GM12878 (cell line): Measurements from ENCODE around the gene SPINK8. TPM values are rescaled to one million over a fixed set of nuclear protein-coding genes. Genes with fewer than 3 reads are reported as not detected.

ENCODE experiments used
- ATAC-seq: fragments of 200-7000 bp; cut with Tn5 transposase; 3 replicates; pipeline ENCODE4 v1.9.1; 2020; ENCODE audit warnings: mild to moderate bottlenecking, moderate library complexity
- BruUV-seq: library from RNA; stranded (reverse); fragments of 400-500 nt; replicated peaks from 2 replicates; lab custom pipeline; 2021; lab: Mats Ljungman, UMichigan
- CTCF ChIA-PET: fragments of 300-600 bp; sonication (Branson Sonifier 250); formaldehyde crosslinking; extraction: SDS; loops from one replicate; lab custom pipeline; 2021; ENCODE audit warnings: inconsistent platforms; lab: Yijun Ruan, JAX
- POLR2A ChIA-PET: fragments of 350-600 bp; formaldehyde crosslinking; extraction: SDS; loops from one replicate; lab custom pipeline; 2021; ENCODE audit warnings: inconsistent platforms; lab: Charles Lee
- RAD21 ChIA-PET: fragments of 300-600 bp; sonication (Branson Sonifier 250); formaldehyde crosslinking; loops from one replicate; lab custom pipeline; 2023; ENCODE audit warnings: antibody characterized with exemption; ENCODE audit not compliant: unreplicated experiment; lab: Charles Lee
- SMC1A ChIA-PET: fragments of 300-600 bp; sonication (Branson Sonifier 250); formaldehyde crosslinking; loops from one replicate; lab custom pipeline; 2023; ENCODE audit not compliant: unreplicated experiment, uncharacterized antibody; lab: Charles Lee
- DNase-seq: peaks from one replicate; pipeline ENCODE4 v3.0.0-alpha.2; 2011; ENCODE audit warnings: low read depth, low spot score
- FAIRE-seq: peaks from 3 replicates; lab custom pipeline; 2011; peaks lifted over from hg19 to GRCh38; lab: Jason Lieb, UNC
- H2AFZ ChIP-seq: 2 replicates; pipeline ENCODE4 v1.6.0; 2011; ENCODE audit warnings: low read depth, low read length, control low read depth; ENCODE audit not compliant: control insufficient read depth
- H3K27ac ChIP-seq: 2 replicates; pipeline ENCODE4 v1.5.1; 2011; ENCODE audit warnings: control low read depth; ENCODE audit not compliant: control insufficient read depth, insufficient read depth
- H3K27me3 ChIP-seq, 2 experiments: replicated peaks in 1 of 2; 2 replicates each; pipeline versions ENCODE4 v1.6.0 to v1.6.1; 2011; ENCODE audit warnings: low read length in 1 of 2; ENCODE audit not compliant: control insufficient read depth in 2 of 2, insufficient read depth in 2 of 2
- H3K36me3 ChIP-seq, 2 experiments: 2 replicates each; pipeline ENCODE4 v1.5.1; 2011; ENCODE audit warnings: low read length in 1 of 2; ENCODE audit not compliant: control insufficient read depth in 2 of 2, insufficient read depth in 2 of 2
- H3K4me1 ChIP-seq: 2 replicates; pipeline ENCODE4 v1.6.1; 2011; ENCODE audit warnings: mild to moderate bottlenecking, low read length, moderate library complexity, mixed read lengths; ENCODE audit not compliant: control insufficient read depth, insufficient read depth
- H3K4me2 ChIP-seq: 2 replicates; pipeline ENCODE4 v1.6.0; 2011; ENCODE audit warnings: control low read depth; ENCODE audit not compliant: control insufficient read depth, insufficient read depth
- H3K4me3 ChIP-seq: fragments of 200-600 bp; sonication (generic); 2 replicates; pipeline ENCODE4 v1.5.1; 2016
- H3K79me2 ChIP-seq: 2 replicates; pipeline ENCODE4 v1.6.0; 2011; ENCODE audit warnings: low read length; ENCODE audit not compliant: control insufficient read depth, insufficient read depth
- H3K9ac ChIP-seq: 2 replicates; pipeline ENCODE4 v1.8.0; 2011; ENCODE audit warnings: low read length, control low read depth, mixed read lengths; ENCODE audit not compliant: control insufficient read depth, insufficient read depth
- H3K9me3 ChIP-seq: replicated peaks from 3 replicates; pipeline ENCODE4 v1.5.1; 2011; ENCODE audit warnings: mild to moderate bottlenecking, low read length; ENCODE audit not compliant: control insufficient read depth, insufficient read depth
- H4K20me1 ChIP-seq: 2 replicates; pipeline ENCODE4 v1.6.0; 2011; ENCODE audit not compliant: control insufficient read depth, insufficient read depth
- BACH1 ChIP-seq: fragments of 450-650 bp; IDR thresholded peaks from 2 replicates; pipeline ENCODE4 v1.6.1; 2017; ENCODE audit warnings: mild to moderate bottlenecking, borderline replicate concordance
- DPF2 ChIP-seq: fragments of 450-650 bp; IDR thresholded peaks from 2 replicates; pipeline ENCODE4 v1.6.1; 2017; ENCODE audit warnings: mild to moderate bottlenecking
- ESRRA ChIP-seq: IDR thresholded peaks from 2 replicates; pipeline ENCODE4 v1.6.1; 2012; ENCODE audit warnings: mild to moderate bottlenecking, low read length, improper control_type of control experiment
- NRF1 ChIP-seq: conservative IDR thresholded peaks from 2 replicates; pipeline ENCODE4 v1.6.1; 2011; ENCODE audit warnings: mild to moderate bottlenecking, low read depth, low read length, improper control_type of control experiment
- PML ChIP-seq: IDR thresholded peaks from 2 replicates; pipeline ENCODE4 v1.6.1; 2012; ENCODE audit warnings: low read length, inconsistent platforms
- POU2F2 ChIP-seq: IDR thresholded peaks from 3 replicates; pipeline ENCODE4 v1.6.1; 2011; ENCODE audit warnings: low read depth, mild to moderate bottlenecking, low read length, borderline replicate concordance
- RUNX3 ChIP-seq: IDR thresholded peaks from 2 replicates; pipeline ENCODE4 v1.6.1; 2012; ENCODE audit warnings: low read length, inconsistent platforms
- TCF12 ChIP-seq: IDR thresholded peaks from 2 replicates; pipeline ENCODE4 v1.6.1; 2011; ENCODE audit warnings: low read depth, mild to moderate bottlenecking, low read length
- ZBED1 ChIP-seq: IDR thresholded peaks from 2 replicates; pipeline ENCODE4 v1.6.1; 2016; ENCODE audit warnings: borderline replicate concordance
- WGBS: methylation state at CpG from one replicate; pipeline ENCODE4 v1.1.6; 2016; ENCODE audit warnings: low lambda C conversion rate; ENCODE audit not compliant: insufficient replicate concordance, insufficient coverage; ENCODE audit errors: missing lambda C conversion rate; 5-methylcytosine and 5-hydroxymethylcytosine counted together
- in situ Hi-C: fragments of 300-500 bp; cut with MboI; formaldehyde crosslinking; loops from 9 replicates; pipeline ENCODE4 v1.14.3; 2018; ENCODE audit warnings: mixed read lengths
- intact Hi-C: fragments of 100-400 bp; cut with micrococcal nuclease; formaldehyde crosslinking; loops from one replicate; pipeline ENCODE4 v1.14.2; 2022; ENCODE audit not compliant: unreplicated experiment
- polyA plus RNA-seq, 11 experiments: library from polyadenylated mRNA; depleted of rRNA in 4 of 11; unstranded in 6 of 11; stranded (reverse) in 5 of 11; fragments of >200 nt; fragmentation: Nextera tagmentation in 4 of 11; fragmentation: Illumina TruSeq in 1 of 11; extraction: Ambion mirVana in 4 of 11; extraction: Trizol in 1 of 11; gene quantifications; 1 replicate in 1 of 11; 2 replicates in 10 of 11; pipeline versions ENCODE4 v1.2.1 to v1.2.3, GENCODE V29; 2011 to 2016; ENCODE audit warnings: inconsistent platforms in 2 of 11, missing spikeins in 2 of 11, low read depth in 1 of 11
- total RNA-seq, 4 experiments: library from RNA; depleted of rRNA in 3 of 4; stranded (reverse); fragments of >200 nt in 3 of 4; fragmentation: Illumina TruSeq in 1 of 4; extraction: Trizol in 1 of 4; gene quantifications; 2 replicates each; pipeline versions ENCODE4 v1.2.1 to v1.2.3, GENCODE V29; 2013 to 2021
- TF ChIP-seq, protein P1 (sequence below): fragments of 150-350 bp; IDR thresholded peaks from 2 replicates; pipeline ENCODE4 v1.6.1; 2016; ENCODE audit warnings: low read depth, low read length
- TF ChIP-seq, protein P2 (sequence below): fragments of 450-650 bp; IDR thresholded peaks from 2 replicates; pipeline ENCODE4 v1.6.1; 2016; ENCODE audit warnings: mild to moderate bottlenecking
- TF ChIP-seq, protein P3 (sequence below): IDR thresholded peaks from 2 replicates; pipeline ENCODE4 v1.6.1; 2011; ENCODE audit warnings: borderline replicate concordance, low read depth, mild to moderate bottlenecking, moderate library complexity, low read length; ENCODE audit not compliant: insufficient read depth, poor library complexity, severe bottlenecking

The SPINK8 gene
- total and polyA plus RNA-seq, 10 of the 15 experiments (the other 5 are each of a cell fraction or from before 2014, with no cell fraction given) = not detected

DNA sequence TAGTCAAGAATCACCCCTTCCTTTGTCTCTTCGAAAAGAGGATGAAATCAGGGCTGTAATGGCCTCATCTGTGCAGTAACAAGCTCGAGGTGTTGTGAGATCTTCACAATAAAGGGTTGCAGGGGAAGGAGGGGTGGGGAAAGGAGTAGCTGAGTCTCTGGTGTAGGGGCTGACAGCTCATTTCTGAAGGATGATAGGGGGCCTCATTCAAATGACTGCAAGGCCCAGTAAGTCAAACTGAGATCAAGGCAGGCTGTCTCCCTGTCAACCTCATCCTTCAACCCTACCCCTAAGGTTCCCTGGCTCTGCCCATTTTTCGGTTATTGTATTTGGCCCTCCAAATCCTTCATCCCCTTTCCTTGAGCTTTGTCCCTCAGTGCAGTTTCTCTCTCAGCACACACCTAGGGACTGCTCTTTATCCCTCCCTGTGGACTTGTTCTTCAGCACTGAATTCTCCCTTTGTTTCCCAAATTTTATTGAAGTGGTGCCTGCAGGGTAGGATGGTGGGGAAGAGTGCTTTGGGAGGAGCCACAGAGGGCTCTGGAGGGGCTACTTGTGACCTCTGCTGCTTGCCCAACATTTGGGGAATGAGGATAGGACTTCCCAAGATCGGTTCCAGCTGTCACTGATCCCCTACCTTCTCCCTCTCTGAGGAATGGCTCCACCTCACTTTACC lies 54.4 kb downstream of the SPINK8 start (continued):
- TF ChIP-seq, protein P1, sequence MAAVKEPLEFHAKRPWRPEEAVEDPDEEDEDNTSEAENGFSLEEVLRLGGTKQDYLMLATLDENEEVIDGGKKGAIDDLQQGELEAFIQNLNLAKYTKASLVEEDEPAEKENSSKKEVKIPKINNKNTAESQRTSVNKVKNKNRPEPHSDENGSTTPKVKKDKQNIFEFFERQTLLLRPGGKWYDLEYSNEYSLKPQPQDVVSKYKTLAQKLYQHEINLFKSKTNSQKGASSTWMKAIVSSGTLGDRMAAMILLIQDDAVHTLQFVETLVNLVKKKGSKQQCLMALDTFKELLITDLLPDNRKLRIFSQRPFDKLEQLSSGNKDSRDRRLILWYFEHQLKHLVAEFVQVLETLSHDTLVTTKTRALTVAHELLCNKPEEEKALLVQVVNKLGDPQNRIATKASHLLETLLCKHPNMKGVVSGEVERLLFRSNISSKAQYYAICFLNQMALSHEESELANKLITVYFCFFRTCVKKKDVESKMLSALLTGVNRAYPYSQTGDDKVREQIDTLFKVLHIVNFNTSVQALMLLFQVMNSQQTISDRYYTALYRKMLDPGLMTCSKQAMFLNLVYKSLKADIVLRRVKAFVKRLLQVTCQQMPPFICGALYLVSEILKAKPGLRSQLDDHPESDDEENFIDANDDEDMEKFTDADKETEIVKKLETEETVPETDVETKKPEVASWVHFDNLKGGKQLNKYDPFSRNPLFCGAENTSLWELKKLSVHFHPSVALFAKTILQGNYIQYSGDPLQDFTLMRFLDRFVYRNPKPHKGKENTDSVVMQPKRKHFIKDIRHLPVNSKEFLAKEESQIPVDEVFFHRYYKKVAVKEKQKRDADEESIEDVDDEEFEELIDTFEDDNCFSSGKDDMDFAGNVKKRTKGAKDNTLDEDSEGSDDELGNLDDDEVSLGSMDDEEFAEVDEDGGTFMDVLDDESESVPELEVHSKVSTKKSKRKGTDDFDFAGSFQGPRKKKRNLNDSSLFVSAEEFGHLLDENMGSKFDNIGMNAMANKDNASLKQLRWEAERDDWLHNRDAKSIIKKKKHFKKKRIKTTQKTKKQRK = no peak
- TF ChIP-seq ZBED1 (no peak), BACH1 (no peak)

DNA sequence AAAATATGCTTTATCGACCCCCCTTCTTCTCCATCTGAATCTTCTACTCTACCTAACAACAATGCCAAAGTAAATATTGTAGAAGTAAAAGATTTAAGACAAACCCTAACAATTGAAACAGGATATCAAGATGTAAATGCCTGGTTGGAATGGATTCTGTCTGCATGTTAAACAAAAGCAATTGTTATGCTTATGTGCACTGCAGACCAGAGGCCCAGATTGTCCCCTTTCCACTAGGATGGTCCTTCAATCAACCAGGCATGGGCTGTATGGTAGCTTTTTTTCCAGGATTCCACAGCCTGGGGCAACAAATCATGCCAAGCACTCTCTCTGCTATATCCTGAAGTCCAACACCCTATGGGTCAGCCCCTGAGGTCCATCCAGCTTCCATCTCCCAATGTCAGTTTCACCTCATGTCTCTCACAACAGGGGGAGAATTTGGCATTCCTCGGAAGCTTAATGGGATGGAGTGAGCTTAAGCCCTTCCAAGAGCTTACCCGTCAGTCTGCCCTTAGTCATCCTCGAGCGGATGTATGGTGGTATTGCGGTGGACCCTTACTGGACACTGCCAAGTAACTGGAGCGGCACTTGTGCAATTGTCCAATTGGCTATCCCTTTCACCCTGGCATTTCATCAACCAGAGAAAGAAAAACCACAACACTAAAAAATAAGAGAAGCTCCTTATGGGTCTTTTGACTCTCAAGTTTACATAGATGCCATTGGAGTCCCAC lies 56.4 kb downstream of the SPINK8 start:
- FAIRE-seq = no peak
- no TSS peak for BruUV-seq
- TF ChIP-seq, protein P2, sequence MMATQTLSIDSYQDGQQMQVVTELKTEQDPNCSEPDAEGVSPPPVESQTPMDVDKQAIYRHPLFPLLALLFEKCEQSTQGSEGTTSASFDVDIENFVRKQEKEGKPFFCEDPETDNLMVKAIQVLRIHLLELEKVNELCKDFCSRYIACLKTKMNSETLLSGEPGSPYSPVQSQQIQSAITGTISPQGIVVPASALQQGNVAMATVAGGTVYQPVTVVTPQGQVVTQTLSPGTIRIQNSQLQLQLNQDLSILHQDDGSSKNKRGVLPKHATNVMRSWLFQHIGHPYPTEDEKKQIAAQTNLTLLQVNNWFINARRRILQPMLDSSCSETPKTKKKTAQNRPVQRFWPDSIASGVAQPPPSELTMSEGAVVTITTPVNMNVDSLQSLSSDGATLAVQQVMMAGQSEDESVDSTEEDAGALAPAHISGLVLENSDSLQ = no peak
- TF ChIP-seq PML = no peak
- TF ChIP-seq POU2F2 = no peak
- no peak for TF ChIP-seq ESRRA
- no peak for TF ChIP-seq TCF12
- TF ChIP-seq NRF1 = no peak
- TF ChIP-seq DPF2 = no peak
- TF ChIP-seq RUNX3 = no peak
- TF ChIP-seq, protein P3, sequence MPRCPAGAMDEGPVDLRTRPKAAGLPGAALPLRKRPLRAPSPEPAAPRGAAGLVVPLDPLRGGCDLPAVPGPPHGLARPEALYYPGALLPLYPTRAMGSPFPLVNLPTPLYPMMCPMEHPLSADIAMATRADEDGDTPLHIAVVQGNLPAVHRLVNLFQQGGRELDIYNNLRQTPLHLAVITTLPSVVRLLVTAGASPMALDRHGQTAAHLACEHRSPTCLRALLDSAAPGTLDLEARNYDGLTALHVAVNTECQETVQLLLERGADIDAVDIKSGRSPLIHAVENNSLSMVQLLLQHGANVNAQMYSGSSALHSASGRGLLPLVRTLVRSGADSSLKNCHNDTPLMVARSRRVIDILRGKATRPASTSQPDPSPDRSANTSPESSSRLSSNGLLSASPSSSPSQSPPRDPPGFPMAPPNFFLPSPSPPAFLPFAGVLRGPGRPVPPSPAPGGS = no peak

More for the DNA sequence above, 56.4 kb downstream of the SPINK8 start:
- ChIA-PET SMC1A (interaction anchor here (0.6 to 1.9 kb wide), 2 partner anchors 41 to 159 kb away, joined by 3 to 8 read pairs; no protein-coding TSS in a partner anchor), CTCF (interaction anchor here (0.6 to 7.4 kb wide), 4 partner anchors 18 to 159 kb away, joined by 3 to 71 read pairs (median 4); no protein-coding TSS in a partner anchor), RAD21 (interaction anchor here (1.1 to 1.7 kb wide), 2 partner anchors 159 to 163 kb away, joined by 3 to 9 read pairs; partner anchors contain the start of genes CCDC51 and TMA7), POLR2A (interaction anchor here (1.6 kb wide), 1 partner anchor 12 kb away, joined by 4 read pairs; no protein-coding TSS in a partner anchor)
- Histone ChIP-seq H3K4me2 (no peak overlapping the region), H4K20me1 (no peaks in the 10 kb centered on the region), H3K9me3 (peaks cover 1% of the 10 kb centered on the region; the same call in 2 of the 3 replicates), H2AFZ (no peak overlapping the region), H3K4me3 (no peak overlapping the region), H3K36me3 (no peaks in the 10 kb centered on the region), H3K27me3 (no peaks in the 10 kb centered on the region), H3K79me2 (no peaks in the 10 kb centered on the region), H3K27ac (no peak overlapping the region), H3K9ac (no peak overlapping the region), H3K4me1 (no peaks in the 10 kb centered on the region)
- DNase-seq (no peak), ATAC-seq (no peak)
- intact Hi-C loops = no loop called here
- in situ Hi-C loops = no loop called here
- WGBS = 98% methylated on average over 7 of the region's 7 CpGs
